ENCODE data around the gene MESD.

GRCh38 chr15:81008312-81008711 is 18.7 kb upstream of the MESD start:
- TF ChIP-seq REST (IDR thresholded peaks at IDR 0.05; ENCODE audit: borderline replicate concordance) (no peak), CTCF (IDR thresholded peaks at IDR 0.05; ENCODE audit: poor library complexity, severe bottlenecking) (no peak), RAD21 (conservative IDR thresholded peaks at IDR 0.05) (no peak)
